ENCODE measurements around the gene MBP.

MBP gene

GRCh38 chr18:77044866-77045664, 87.5 kb downstream of the MBP start:
- Histone ChIP-seq H3K4me3 (ENCODE audit: severe bottlenecking) (no peak overlapping the region), H3K36me3 (ENCODE audit: low read depth) (no peaks in the 10 kb centered on the region; the same call in 1 of the 2 replicates), H3K9me3 (ENCODE audit: severe bottlenecking) (no peaks in the 10 kb centered on the region), H3K27me3 (ENCODE audit: insufficient read depth, poor library complexity, severe bottlenecking) (no peaks in the 10 kb centered on the region), H3K4me1 (ENCODE audit: insufficient read depth, poor library complexity, severe bottlenecking) (peaks cover 1% of the 10 kb centered on the region), H3K27ac (ENCODE audit: poor library complexity, severe bottlenecking) (no peak overlapping the region)
- no peak for ATAC-seq (ENCODE audit: low read depth)
- TF ChIP-seq, protein P1, sequence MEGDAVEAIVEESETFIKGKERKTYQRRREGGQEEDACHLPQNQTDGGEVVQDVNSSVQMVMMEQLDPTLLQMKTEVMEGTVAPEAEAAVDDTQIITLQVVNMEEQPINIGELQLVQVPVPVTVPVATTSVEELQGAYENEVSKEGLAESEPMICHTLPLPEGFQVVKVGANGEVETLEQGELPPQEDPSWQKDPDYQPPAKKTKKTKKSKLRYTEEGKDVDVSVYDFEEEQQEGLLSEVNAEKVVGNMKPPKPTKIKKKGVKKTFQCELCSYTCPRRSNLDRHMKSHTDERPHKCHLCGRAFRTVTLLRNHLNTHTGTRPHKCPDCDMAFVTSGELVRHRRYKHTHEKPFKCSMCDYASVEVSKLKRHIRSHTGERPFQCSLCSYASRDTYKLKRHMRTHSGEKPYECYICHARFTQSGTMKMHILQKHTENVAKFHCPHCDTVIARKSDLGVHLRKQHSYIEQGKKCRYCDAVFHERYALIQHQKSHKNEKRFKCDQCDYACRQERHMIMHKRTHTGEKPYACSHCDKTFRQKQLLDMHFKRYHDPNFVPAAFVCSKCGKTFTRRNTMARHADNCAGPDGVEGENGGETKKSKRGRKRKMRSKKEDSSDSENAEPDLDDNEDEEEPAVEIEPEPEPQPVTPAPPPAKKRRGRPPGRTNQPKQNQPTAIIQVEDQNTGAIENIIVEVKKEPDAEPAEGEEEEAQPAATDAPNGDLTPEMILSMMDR (IDR thresholded peaks at IDR 0.05; ENCODE audit: poor library complexity, severe bottlenecking) = no peak
- no peak for DNase-seq (ENCODE audit: low spot score)

DNA sequence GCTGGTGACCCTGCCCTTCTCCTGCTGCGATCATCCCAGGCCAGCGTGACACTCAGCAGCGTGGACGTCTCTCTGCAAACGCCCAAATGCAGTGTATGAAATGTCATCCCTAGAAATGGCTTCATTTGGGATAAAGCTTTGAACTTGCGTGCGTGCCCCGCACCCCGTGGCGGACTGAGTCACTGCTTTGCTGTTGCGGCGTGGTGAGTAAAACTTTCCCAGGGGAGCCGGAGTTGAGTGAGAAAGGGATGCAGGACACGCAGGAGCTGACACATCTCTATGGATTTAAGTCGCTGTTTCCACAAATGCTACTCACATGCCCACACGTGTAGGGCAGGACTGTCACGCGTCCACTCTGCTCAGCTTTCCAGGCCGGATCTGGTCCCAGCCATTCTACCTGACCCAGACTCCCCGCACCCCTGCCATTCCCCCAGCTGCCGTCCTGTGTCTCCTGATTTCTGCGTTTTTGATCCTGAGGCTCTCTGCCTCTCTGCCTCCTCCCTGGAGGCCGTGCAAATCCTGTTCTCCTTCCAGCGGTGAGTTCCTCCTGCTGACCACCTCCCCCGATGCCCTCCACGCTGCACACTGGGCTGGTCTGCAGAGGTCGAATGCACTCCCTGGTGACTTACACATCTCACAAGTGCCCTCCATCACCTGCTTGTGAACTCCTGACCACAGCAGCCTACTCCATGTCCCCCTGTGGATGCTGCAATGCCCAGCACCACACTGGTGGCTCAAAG, 88.9 kb downstream of the MBP start:
- no peaks in the 10 kb centered on the region for H3K9me3 ChIP-seq (ENCODE audit: severe bottlenecking)
- peaks cover 7% of the 10 kb centered on the region for H3K4me1 ChIP-seq (ENCODE audit: insufficient read depth, poor library complexity, severe bottlenecking)
- TF ChIP-seq, protein P1 (IDR thresholded peaks at IDR 0.05; ENCODE audit: poor library complexity, severe bottlenecking) = no peak
- DNase-seq (ENCODE audit: low spot score) = no peak
- H3K4me3 ChIP-seq (ENCODE audit: severe bottlenecking) = no peak overlapping the region
- H3K27me3 ChIP-seq (ENCODE audit: insufficient read depth, poor library complexity, severe bottlenecking) = no peaks in the 10 kb centered on the region
- ATAC-seq (ENCODE audit: low read depth) = no peak
- H3K27ac ChIP-seq (ENCODE audit: poor library complexity, severe bottlenecking) = no peak overlapping the region
- no peaks in the 10 kb centered on the region; the same call in 1 of the 2 replicates for H3K36me3 ChIP-seq (ENCODE audit: low read depth)

- TF ChIP-seq, protein P1 (IDR thresholded peaks at IDR 0.05; ENCODE audit: poor library complexity, severe bottlenecking) = no peak
- Histone ChIP-seq H3K27ac (ENCODE audit: poor library complexity, severe bottlenecking) (no peak overlapping the region), H3K27me3 (ENCODE audit: insufficient read depth, poor library complexity, severe bottlenecking) (no peaks in the 10 kb centered on the region), H3K4me3 (ENCODE audit: severe bottlenecking) (no peak overlapping the region), H3K4me1 (ENCODE audit: insufficient read depth, poor library complexity, severe bottlenecking) (peaks cover 7% of the 10 kb centered on the region), H3K36me3 (ENCODE audit: low read depth) (no peaks in the 10 kb centered on the region; the same call in 1 of the 2 replicates), H3K9me3 (ENCODE audit: severe bottlenecking) (no peaks in the 10 kb centered on the region)
- ATAC-seq (ENCODE audit: low read depth) (no peak), DNase-seq (ENCODE audit: low spot score) (no peak)
Observed at GRCh38 chr18:77042583-77042982, 90.0 kb downstream of the MBP start.

GRCh38 chr18:77039196-77040130, 93.1 kb downstream of the MBP start:
- Histone ChIP-seq H3K36me3 (ENCODE audit: low read depth) (no peaks in the 10 kb centered on the region; the same call in 1 of the 2 replicates), H3K4me3 (ENCODE audit: severe bottlenecking) (no peak overlapping the region), H3K9me3 (ENCODE audit: severe bottlenecking) (no peaks in the 10 kb centered on the region), H3K4me1 (ENCODE audit: insufficient read depth, poor library complexity, severe bottlenecking) (peaks cover 7% of the 10 kb centered on the region), H3K27me3 (ENCODE audit: insufficient read depth, poor library complexity, severe bottlenecking) (no peaks in the 10 kb centered on the region), H3K27ac (ENCODE audit: poor library complexity, severe bottlenecking) (peak overlapping the region; percentile 18)
- DNase-seq (ENCODE audit: low spot score) = no peak
- ATAC-seq (ENCODE audit: low read depth) = peak; percentile 94
- TF ChIP-seq, protein P1 (IDR thresholded peaks at IDR 0.05; ENCODE audit: poor library complexity, severe bottlenecking) = no peak
